Caco-2 (cell line): ENCODE measurements around the gene C3orf22. TPM values are rescaled to one million over a fixed set of nuclear protein-coding genes. Genes with fewer than 3 reads are reported as not detected.

Source experiments
- BruUV-seq: library from RNA; stranded (reverse); fragments of 400-500 nt; replicated peaks from 2 replicates; lab custom pipeline; 2021; lab: Mats Ljungman, UMichigan
- CTCF ChIA-PET: fragments of 300-600 bp; sonication (Branson Sonifier 250); formaldehyde crosslinking; loops from one replicate; lab custom pipeline; 2022; ENCODE audit warnings: antibody characterized with exemption; lab: Charles Lee
- POLR2A ChIA-PET: fragments of 300-600 bp; sonication (Branson Sonifier 250); formaldehyde crosslinking; loops from one replicate; lab custom pipeline; 2022; ENCODE audit warnings: antibody characterized with exemption; lab: Charles Lee
- DNase-seq, 2 experiments: peaks; one replicate each; pipeline versions ENCODE4 v3.0.0 to v3.0.0-alpha.2; 2020 to 2022
- H3K27me3 ChIP-seq: replicated peaks from 2 replicates; pipeline ENCODE4 v1.6.0; 2011; ENCODE audit warnings: low read length; ENCODE audit not compliant: control insufficient read depth, insufficient read depth
- H3K36me3 ChIP-seq: 2 replicates; pipeline ENCODE4 v1.5.1; 2011; ENCODE audit warnings: low read length; ENCODE audit not compliant: control insufficient read depth, insufficient read depth
- H3K4me1 ChIP-seq: fragments of 250-450 bp; sonication (Bioruptor Pico); 2 replicates; pipeline ENCODE4 v1.5.1; 2020; ENCODE audit warnings: mild to moderate bottlenecking
- H3K4me3 ChIP-seq: 2 replicates; pipeline ENCODE4 v1.5.1; 2011; ENCODE audit warnings: low read depth, mild to moderate bottlenecking, control low read depth, low read length
- H3K9me3 ChIP-seq: fragments of 250-450 bp; sonication (Bioruptor Pico); 2 replicates; pipeline ENCODE4 v1.5.1; 2020; ENCODE audit warnings: mild to moderate bottlenecking, moderate library complexity
- H3K27ac Mint-ChIP-seq: one replicate; pipeline ENCODE4 v1.8.0; 2022; ENCODE audit warnings: mixed read lengths; ENCODE audit not compliant: unreplicated experiment
- H3K27me3 Mint-ChIP-seq: one replicate; pipeline ENCODE4 v1.8.0; 2022; ENCODE audit warnings: mixed read lengths; ENCODE audit not compliant: insufficient read depth, unreplicated experiment
- H3K36me3 Mint-ChIP-seq: one replicate; pipeline ENCODE4 v1.8.0; 2022; ENCODE audit warnings: mild to moderate bottlenecking, mixed read lengths; ENCODE audit not compliant: insufficient read depth, unreplicated experiment
- H3K4me1 Mint-ChIP-seq: one replicate; pipeline ENCODE4 v1.8.0; 2022; ENCODE audit warnings: low read depth, mixed read lengths; ENCODE audit not compliant: unreplicated experiment
- H3K4me3 Mint-ChIP-seq: one replicate; pipeline ENCODE4 v1.8.0; 2022; ENCODE audit warnings: mild to moderate bottlenecking, moderate library complexity, mixed read lengths; ENCODE audit not compliant: unreplicated experiment
- H3K9me3 Mint-ChIP-seq: one replicate; pipeline ENCODE4 v1.8.0; 2022; ENCODE audit warnings: mixed read lengths; ENCODE audit not compliant: unreplicated experiment
- intact Hi-C: fragments of 100-400 bp; cut with micrococcal nuclease; formaldehyde crosslinking; loops from one replicate; pipeline ENCODE4 v1.10.0; 2022; ENCODE audit not compliant: unreplicated experiment
- total RNA-seq: library from RNA; stranded (reverse); gene quantifications from 2 replicates; pipeline ENCODE4 v1.2.3, GENCODE V29; 2022
- TF ChIP-seq, protein P1 (sequence below), 2 experiments: fragments of 200-600 bp in 1 of 2; IDR thresholded peaks; 1 replicate in 1 of 2; 2 replicates in 1 of 2; pipeline versions ENCODE4 v1.5.1 to v1.8.0; 2011 to 2022; ENCODE audit warnings: antibody characterized with exemption in 1 of 2, control low read depth in 1 of 2, inconsistent platforms in 1 of 2, low read depth in 1 of 2, low read length in 1 of 2, mild to moderate bottlenecking in 1 of 2, moderate library complexity in 1 of 2; ENCODE audit not compliant: insufficient read depth in 1 of 2, severe bottlenecking in 1 of 2, unreplicated experiment in 1 of 2

Gene C3orf22
- total RNA-seq, 1 experiment from 2014 or later, result not detected

DNA sequence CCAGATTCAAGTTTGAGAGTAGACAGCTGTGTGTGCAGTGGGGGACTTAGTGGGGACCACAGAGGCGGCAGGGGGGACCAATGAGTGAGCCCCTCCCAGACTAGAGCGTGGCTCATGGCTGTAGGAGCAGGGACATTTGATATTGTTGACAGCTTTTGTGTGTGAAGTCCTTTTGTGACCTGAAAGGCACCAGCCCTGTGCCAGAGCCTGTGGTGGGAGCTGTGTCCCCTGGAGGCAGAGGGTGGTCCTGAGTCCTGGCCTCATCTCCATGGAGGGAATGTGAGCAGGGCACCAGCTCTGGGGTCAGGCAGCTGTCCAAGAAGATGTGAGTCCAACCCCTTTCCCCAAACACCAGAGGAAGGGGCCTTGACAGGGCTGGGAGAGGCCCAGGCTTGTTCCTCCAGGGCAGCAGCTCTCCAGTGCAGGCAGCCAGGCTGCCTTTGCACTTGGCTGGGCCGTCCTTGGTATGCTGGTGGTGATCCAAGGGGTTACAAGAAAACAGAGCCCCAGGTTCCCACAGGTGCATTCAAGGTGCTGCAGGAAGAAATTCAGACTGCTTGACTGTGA is 10.1 kb upstream of the C3orf22 start:
- BruUV-seq, result no TSS peak
- H3K4me1 ChIP-seq, result no peaks in the 10 kb centered on the region
- H3K9me3 Mint-ChIP-seq, result no peaks in the 10 kb centered on the region
- peaks cover 3% of the 10 kb centered on the region for H3K27me3 Mint-ChIP-seq
- no peaks in the 10 kb centered on the region for H3K27me3 ChIP-seq
- no peak overlapping the region for H3K4me3 Mint-ChIP-seq
- TF ChIP-seq, protein P1, sequence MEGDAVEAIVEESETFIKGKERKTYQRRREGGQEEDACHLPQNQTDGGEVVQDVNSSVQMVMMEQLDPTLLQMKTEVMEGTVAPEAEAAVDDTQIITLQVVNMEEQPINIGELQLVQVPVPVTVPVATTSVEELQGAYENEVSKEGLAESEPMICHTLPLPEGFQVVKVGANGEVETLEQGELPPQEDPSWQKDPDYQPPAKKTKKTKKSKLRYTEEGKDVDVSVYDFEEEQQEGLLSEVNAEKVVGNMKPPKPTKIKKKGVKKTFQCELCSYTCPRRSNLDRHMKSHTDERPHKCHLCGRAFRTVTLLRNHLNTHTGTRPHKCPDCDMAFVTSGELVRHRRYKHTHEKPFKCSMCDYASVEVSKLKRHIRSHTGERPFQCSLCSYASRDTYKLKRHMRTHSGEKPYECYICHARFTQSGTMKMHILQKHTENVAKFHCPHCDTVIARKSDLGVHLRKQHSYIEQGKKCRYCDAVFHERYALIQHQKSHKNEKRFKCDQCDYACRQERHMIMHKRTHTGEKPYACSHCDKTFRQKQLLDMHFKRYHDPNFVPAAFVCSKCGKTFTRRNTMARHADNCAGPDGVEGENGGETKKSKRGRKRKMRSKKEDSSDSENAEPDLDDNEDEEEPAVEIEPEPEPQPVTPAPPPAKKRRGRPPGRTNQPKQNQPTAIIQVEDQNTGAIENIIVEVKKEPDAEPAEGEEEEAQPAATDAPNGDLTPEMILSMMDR (IDR thresholded peaks at IDR 0.05; ENCODE audit: insufficient read depth in 1 of 2, low read depth in 1 of 2, low read length in 1 of 2, severe bottlenecking in 1 of 2, unreplicated experiment in 1 of 2), result no peak
- ChIA-PET CTCF (interaction anchor here (0.8 kb wide), 1 partner anchor 50 kb away, joined by 5 read pairs; no protein-coding TSS in a partner anchor), POLR2A (no interaction called here)
- no peaks in the 10 kb centered on the region for H3K36me3 Mint-ChIP-seq
- peaks cover 10% of the 10 kb centered on the region for H3K4me1 Mint-ChIP-seq
- H3K4me3 ChIP-seq, result no peak overlapping the region
- H3K27ac Mint-ChIP-seq, result no peak overlapping the region
- intact Hi-C loops, result no loop called here
- H3K9me3 ChIP-seq, result no peaks in the 10 kb centered on the region
- DNase-seq, result no peak
- no peaks in the 10 kb centered on the region for H3K36me3 ChIP-seq

DNA sequence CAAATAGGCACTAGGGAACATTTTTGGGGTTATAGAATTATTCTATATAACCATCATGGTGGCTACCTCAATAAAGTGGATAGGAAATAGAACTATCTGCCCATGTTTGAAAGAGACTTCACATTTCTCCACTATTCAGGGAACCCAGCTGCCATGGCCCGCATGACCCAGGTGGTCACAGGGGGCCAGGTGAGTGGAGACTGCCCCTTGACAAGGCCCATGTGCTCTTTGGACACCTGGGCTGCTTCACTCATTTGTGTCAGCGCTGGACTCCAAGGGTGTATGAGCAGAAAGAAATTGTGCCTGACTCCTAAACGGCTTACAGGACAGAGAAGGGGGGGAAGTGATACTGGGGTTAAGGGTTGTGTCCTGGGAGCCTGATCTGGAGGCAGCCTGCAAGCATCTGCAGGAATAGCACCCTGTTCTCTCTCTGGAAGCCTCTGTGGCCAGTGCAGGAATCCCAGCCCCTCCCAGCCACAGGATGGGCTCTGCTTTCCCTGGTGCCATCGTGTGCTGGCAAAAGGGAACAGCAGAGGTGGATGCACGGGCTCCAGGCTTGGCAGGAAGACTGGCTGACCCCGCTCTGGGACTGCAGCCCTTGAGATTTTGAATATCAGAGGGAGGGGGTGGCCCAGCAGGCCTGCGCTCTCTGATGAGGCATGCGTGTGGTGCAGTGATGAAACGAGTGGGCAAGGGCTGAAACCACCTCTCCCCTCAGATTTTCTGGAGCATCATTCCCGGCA is 9.1 kb upstream of the C3orf22 start:
- peak in 1 of 2 experiments; percentile 34 for DNase-seq
- H3K9me3 ChIP-seq, result no peaks in the 10 kb centered on the region
- ChIA-PET POLR2A (no interaction called here), CTCF (no interaction called here)
- TF ChIP-seq, protein P1 (IDR thresholded peaks at IDR 0.05; ENCODE audit: insufficient read depth in 1 of 2, low read depth in 1 of 2, low read length in 1 of 2, severe bottlenecking in 1 of 2, unreplicated experiment in 1 of 2), result peak in 1 of 2 experiments; percentile 26
- no TSS peak for BruUV-seq
- no peak overlapping the region for H3K27ac Mint-ChIP-seq
- no peaks in the 10 kb centered on the region for H3K36me3 ChIP-seq
- H3K9me3 Mint-ChIP-seq, result no peaks in the 10 kb centered on the region
- H3K27me3 ChIP-seq, result no peaks in the 10 kb centered on the region
- H3K4me3 ChIP-seq, result no peak overlapping the region
- no peaks in the 10 kb centered on the region for H3K4me1 Mint-ChIP-seq
- H3K36me3 Mint-ChIP-seq, result no peaks in the 10 kb centered on the region
- H3K27me3 Mint-ChIP-seq, result peaks cover 3% of the 10 kb centered on the region
- intact Hi-C loops, result no loop called here
- H3K4me1 ChIP-seq, result no peaks in the 10 kb centered on the region
- no peak overlapping the region for H3K4me3 Mint-ChIP-seq

DNA sequence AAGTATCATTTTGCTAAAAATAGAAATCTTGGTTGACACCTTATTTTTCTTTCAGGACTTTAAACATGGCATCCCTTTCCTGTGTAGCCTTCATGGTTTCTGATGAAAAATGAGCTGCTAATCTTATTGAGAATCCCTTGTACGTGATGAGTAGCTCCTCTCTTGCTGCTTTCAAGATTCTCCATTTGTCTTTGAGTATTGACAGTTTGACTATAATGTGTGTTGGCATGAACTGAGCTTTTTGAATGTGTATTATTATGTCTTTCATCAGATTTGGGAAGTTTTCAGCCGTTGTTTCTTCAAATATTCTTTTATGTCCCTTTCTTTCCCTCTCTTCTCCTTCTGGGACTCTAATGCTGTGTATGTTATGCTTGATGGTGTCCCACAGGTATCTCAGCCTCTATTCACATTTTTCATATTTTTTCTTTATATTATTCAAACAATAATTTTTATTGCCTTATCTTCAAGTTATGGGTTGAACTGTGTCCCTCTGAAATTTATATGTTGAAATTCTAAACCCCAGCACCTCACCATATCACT is 4.1 kb upstream of the C3orf22 start:
- H3K27ac Mint-ChIP-seq, result no peak overlapping the region
- H3K9me3 Mint-ChIP-seq, result no peaks in the 10 kb centered on the region
- no peak overlapping the region for H3K4me3 Mint-ChIP-seq
- H3K4me1 Mint-ChIP-seq, result no peaks in the 10 kb centered on the region
- Histone ChIP-seq H3K4me3 (no peak overlapping the region), H3K4me1 (no peaks in the 10 kb centered on the region), H3K36me3 (no peaks in the 10 kb centered on the region), H3K27me3 (no peaks in the 10 kb centered on the region), H3K9me3 (no peaks in the 10 kb centered on the region)
- H3K27me3 Mint-ChIP-seq, result peaks cover 10% of the 10 kb centered on the region
- no TSS peak for BruUV-seq
- intact Hi-C loops, result no loop called here
- no peaks in the 10 kb centered on the region for H3K36me3 Mint-ChIP-seq
- ChIA-PET CTCF (no interaction called here), POLR2A (no interaction called here)
- TF ChIP-seq, protein P1 (IDR thresholded peaks at IDR 0.05; ENCODE audit: insufficient read depth in 1 of 2, low read depth in 1 of 2, low read length in 1 of 2, severe bottlenecking in 1 of 2, unreplicated experiment in 1 of 2), result no peak
- DNase-seq, result no peak
